Colonic mucosa (tissue), 4 donors: ENCODE results near the gene FXYD1. TPM values are rescaled to one million over a fixed set of nuclear protein-coding genes. Genes with fewer than 3 reads are reported as not detected.

Experiments used
- DNase-seq: peaks from one replicate; pipeline ENCODE4 v3.0.0-alpha.2; 2020
- H3K27ac ChIP-seq: fragments of 200-600 bp; one replicate; pipeline ENCODE4 v1.8.0; 2021
- H3K27me3 ChIP-seq: fragments of 200-600 bp; one replicate; pipeline ENCODE4 v1.8.0; 2021
- H3K36me3 ChIP-seq: fragments of 200-600 bp; one replicate; pipeline ENCODE4 v1.8.0; 2021
- H3K4me1 ChIP-seq: fragments of 200-600 bp; one replicate; pipeline ENCODE4 v1.8.0; 2021; ENCODE audit warnings: mild to moderate bottlenecking
- H3K4me3 ChIP-seq: fragments of 200-600 bp; one replicate; pipeline ENCODE4 v1.8.0; 2021
- H3K9ac ChIP-seq, 2 donors: one replicate each; pipeline ENCODE4 v1.7.0; 2013; ENCODE audit warnings: control low read depth in 2 of 2, low read depth in 2 of 2, low read length in 2 of 2
- H3K9me3 ChIP-seq: fragments of 200-600 bp; one replicate; pipeline ENCODE4 v1.8.0; 2021
- CTCF ChIP-seq: fragments of 200-600 bp; IDR thresholded peaks from one replicate; pipeline ENCODE4 v1.8.0; 2022; ENCODE audit warnings: antibody characterized with exemption, mild to moderate bottlenecking
- intact Hi-C: fragments of 100-400 bp; cut with DNase I; formaldehyde crosslinking; loops from one replicate; pipeline ENCODE4 v1.14.1; 2022
- total RNA-seq, 2 donors: library from RNA; stranded (reverse); fragmentation: NEBNext Ultra II Directional in 1 of 2; extraction: Animal tissue kit (Norgen Biotek cat#: 25700) in 1 of 2; gene quantifications; one replicate each; pipeline ENCODE4 v1.2.1, GENCODE V29; 2021
- donor health status: healthy.
- donor health status: DM: no; HTN: no; CAD: no.
- donor health status: DM: no; HTN: no; CAD: no.

FXYD1 gene
- total RNA-seq, 2 donors from 2014 or later, result 8.8 to 15.1 TPM

- no peak for TF ChIP-seq CTCF
- intact Hi-C loops, result loop anchor here (2.0 to 10.0 kb wide), 2 partner anchors 74 to 124 kb away; partner anchors contain the start of gene USF2
- H3K27ac ChIP-seq, result peak overlapping the region; percentile 23
- no peak for DNase-seq
- H3K9ac ChIP-seq, result peak overlapping the region; percentile 60 to 75
- peak overlapping the region; percentile 15 for H3K4me3 ChIP-seq
- H3K4me1 ChIP-seq, result peaks cover 5% of the 10 kb centered on the region
- no peaks in the 10 kb centered on the region for H3K9me3 ChIP-seq
- no peaks in the 10 kb centered on the region for H3K36me3 ChIP-seq
- H3K27me3 ChIP-seq, result peaks cover 7% of the 10 kb centered on the region
Measured at GRCh38 chr19:35140207-35140961, 1.8 kb downstream of the FXYD1 start.

GRCh38 chr19:35140962-35141836 is 2.6 kb downstream of the FXYD1 start:
- Histone ChIP-seq H3K9ac (peak overlapping the region in 1 of 2 donors; percentile 75), H3K27me3 (peaks cover 7% of the 10 kb centered on the region), H3K27ac (peak overlapping the region; percentile 23), H3K4me3 (peak overlapping the region; percentile 15), H3K36me3 (no peaks in the 10 kb centered on the region), H3K9me3 (no peaks in the 10 kb centered on the region), H3K4me1 (peaks cover 5% of the 10 kb centered on the region)
- peak; percentile 98 for DNase-seq
- no peak for TF ChIP-seq CTCF
- intact Hi-C loops, result loop anchor here (2.0 to 10.0 kb wide), 2 partner anchors 74 to 124 kb away; partner anchors contain the start of gene USF2

GRCh38 chr19:35141837-35142605 is 3.4 kb downstream of the FXYD1 start:
- Histone ChIP-seq H3K27me3 (peaks cover 7% of the 10 kb centered on the region), H3K4me1 (peaks cover 5% of the 10 kb centered on the region), H3K36me3 (no peaks in the 10 kb centered on the region), H3K9me3 (no peaks in the 10 kb centered on the region), H3K9ac (peak overlapping the region in 1 of 2 donors; percentile 50), H3K4me3 (no peak overlapping the region), H3K27ac (no peak overlapping the region)
- DNase-seq, result no peak
- intact Hi-C loops, result loop anchor here (2.0 to 10.0 kb wide), 2 partner anchors 75 to 123 kb away; partner anchors contain the start of gene USF2
- TF ChIP-seq CTCF, result no peak

- H3K27ac ChIP-seq, result no peak overlapping the region
- H3K9ac ChIP-seq, result peak overlapping the region in 1 of 2 donors; percentile 50
- intact Hi-C loops, result loop anchor here (10.0 kb wide), 1 partner anchor 122 kb away; the partner anchor contains the start of gene USF2
- H3K4me3 ChIP-seq, result no peak overlapping the region
- no peaks in the 10 kb centered on the region for H3K9me3 ChIP-seq
- peaks cover 7% of the 10 kb centered on the region for H3K27me3 ChIP-seq
- TF ChIP-seq CTCF, result peak; percentile 52
- no peaks in the 10 kb centered on the region for H3K36me3 ChIP-seq
- peaks cover 5% of the 10 kb centered on the region for H3K4me1 ChIP-seq
- DNase-seq, result peak; percentile 70
Measured at GRCh38 chr19:35142606-35143230, 4.1 kb downstream of the FXYD1 start.
